HepG2 (cell line): ENCODE measurements around the gene FOXP3. TPM values are rescaled to one million over a fixed set of nuclear protein-coding genes. Genes with fewer than 3 reads are reported as not detected.

Source experiments
- ATAC-seq: fragments of 200-7000 bp; cut with Tn5 transposase; 3 replicates; pipeline ENCODE4 v1.9.1; 2020; ENCODE audit warnings: mild to moderate bottlenecking, moderate library complexity
- BruUV-seq: library from RNA; stranded (reverse); fragments of 400-500 nt; replicated peaks from 2 replicates; lab custom pipeline; 2021; lab: Mats Ljungman, UMichigan
- CTCF ChIA-PET: fragments of 300-600 bp; formaldehyde crosslinking; extraction: SDS; loops from one replicate; lab custom pipeline; 2021; ENCODE audit warnings: low total read pairs, inconsistent platforms, low intra/inter-chr PET ratio; lab: Yijun Ruan, JAX
- POLR2A ChIA-PET: fragments of 350-600 bp; sonication (Branson Sonifier 250); formaldehyde crosslinking; loops from one replicate; lab custom pipeline; 2020; ENCODE audit warnings: antibody characterized with exemption, inconsistent platforms; lab: Yijun Ruan, JAX
- DNase-seq: peaks from one replicate; pipeline ENCODE4 v3.0.0-alpha.2; 2015; ENCODE audit warnings: low spot score
- FAIRE-seq: peaks from 3 replicates; lab custom pipeline; 2011; peaks lifted over from hg19 to GRCh38; lab: Jason Lieb, UNC
- H2AFZ ChIP-seq: one replicate; pipeline ENCODE4 v1.6.1; 2011; ENCODE audit warnings: low read length, inconsistent platforms
- H3K27ac ChIP-seq: fragments of 300-600 bp; 3 replicates; pipeline ENCODE4 v1.8.0; 2011; ENCODE audit warnings: mixed run types, mild to moderate bottlenecking, mixed read lengths, low read length, inconsistent platforms; ENCODE audit not compliant: insufficient read depth; ENCODE audit errors: extremely low read length
- H3K27me3 ChIP-seq, 2 experiments: fragments of 200-600 bp in 1 of 2; 2 replicates in 1 of 2; 3 replicates in 1 of 2; pipeline versions ENCODE4 v1.6.0 to v1.8.0; 2011; ENCODE audit warnings: low read length in 2 of 2, mild to moderate bottlenecking in 2 of 2, moderate library complexity in 2 of 2, inconsistent platforms in 1 of 2; ENCODE audit not compliant: insufficient read depth in 2 of 2, control insufficient read depth in 1 of 2
- H3K36me3 ChIP-seq, 2 experiments: fragments of 200-600 bp in 1 of 2; replicated peaks in 1 of 2; 2 replicates in 1 of 2; 3 replicates in 1 of 2; pipeline versions ENCODE4 v1.5.1 to v1.8.0; 2011; ENCODE audit warnings: low read length in 2 of 2, inconsistent platforms in 1 of 2; ENCODE audit not compliant: insufficient read depth in 2 of 2, control insufficient read depth in 1 of 2
- H3K4me1 ChIP-seq: 2 replicates; pipeline ENCODE4 v1.5.1; 2012; ENCODE audit warnings: low read length, inconsistent platforms; ENCODE audit not compliant: insufficient read depth
- H3K4me2 ChIP-seq: 2 replicates; pipeline ENCODE4 v1.6.0; 2011; ENCODE audit warnings: low read depth, low read length, inconsistent platforms
- H3K4me3 ChIP-seq, 3 experiments: fragments of 200-600 bp in 1 of 3; sonication (generic), shearing (Covaris generic) in 1 of 3; replicated peaks in 1 of 3; 2 replicates each; pipeline ENCODE4 v1.5.1; 2011 to 2016; ENCODE audit warnings: low read length in 3 of 3, inconsistent platforms in 2 of 3, low read depth in 2 of 3, mild to moderate bottlenecking in 2 of 3, control low read depth in 1 of 3, mixed read lengths in 1 of 3; ENCODE audit not compliant: insufficient read depth in 1 of 3
- H3K79me2 ChIP-seq: one replicate; pipeline ENCODE4 v1.6.1; 2011; ENCODE audit warnings: low read length, inconsistent platforms; ENCODE audit not compliant: insufficient read depth
- H3K9ac ChIP-seq: 2 replicates; pipeline ENCODE4 v1.6.0; 2011; ENCODE audit warnings: mild to moderate bottlenecking, low read depth, low read length, inconsistent platforms; ENCODE audit not compliant: insufficient read depth
- H3K9me3 ChIP-seq: 2 replicates; pipeline ENCODE4 v1.5.1; 2012; ENCODE audit warnings: mild to moderate bottlenecking, low read length
- H4K20me1 ChIP-seq: 2 replicates; pipeline ENCODE4 v1.6.0; 2011; ENCODE audit warnings: inconsistent platforms, mild to moderate bottlenecking, low read length, moderate library complexity; ENCODE audit not compliant: insufficient read depth
- AGO2 ChIP-seq: fragments of 200-400 bp; formaldehyde crosslinking; optimal IDR thresholded peaks from 2 replicates; pipeline ENCODE3; 2017; ENCODE audit warnings: mild to moderate bottlenecking, low read depth, low read length, moderate library complexity
- KDM6A ChIP-seq: IDR thresholded peaks from 2 replicates; pipeline ENCODE4 v1.6.1; 2016; ENCODE audit warnings: low read depth
- LCORL ChIP-seq, 2 experiments: fragments of 450-650 bp in 1 of 2; sonication (generic) in 1 of 2; formaldehyde crosslinking in 1 of 2; IDR thresholded peaks; 2 replicates each; pipeline versions ENCODE4 v1.5.0 to v1.6.1; 2017 to 2020; ENCODE audit warnings: antibody characterized with exemption in 1 of 2, missing genetic modification reagents in 1 of 2
- MAZ ChIP-seq, 2 experiments: sonication (generic) in 1 of 2; formaldehyde crosslinking in 1 of 2; IDR thresholded peaks; 2 replicates each; pipeline versions ENCODE4 v1.5.0 to v1.6.1; 2012 to 2020; ENCODE audit warnings: low read depth in 2 of 2, mild to moderate bottlenecking in 2 of 2, borderline replicate concordance in 1 of 2, improper control_type of control experiment in 1 of 2, low read length in 1 of 2, missing genetic modification reagents in 1 of 2, moderate library complexity in 1 of 2
- MEIS2 ChIP-seq: sonication (generic); formaldehyde crosslinking; IDR thresholded peaks from 2 replicates; pipeline ENCODE4 v1.9.0; 2021; ENCODE audit warnings: mild to moderate bottlenecking, missing genetic modification reagents
- YEATS2 ChIP-seq: sonication (generic); formaldehyde crosslinking; IDR thresholded peaks from 2 replicates; pipeline ENCODE4 v1.4.0; 2020; ENCODE audit warnings: missing genetic modification reagents, borderline replicate concordance
- ZNF30 ChIP-seq: sonication (generic); formaldehyde crosslinking; IDR thresholded peaks from 2 replicates; pipeline ENCODE4 v1.5.0; 2020; ENCODE audit warnings: mild to moderate bottlenecking, missing genetic modification reagents
- ZNF552 ChIP-seq: sonication (generic); formaldehyde crosslinking; IDR thresholded peaks from 2 replicates; pipeline ENCODE4 v1.9.0; 2022; ENCODE audit warnings: missing genetic modification reagents, mild to moderate bottlenecking, borderline replicate concordance
- ZNF878 ChIP-seq: sonication (generic); formaldehyde crosslinking; IDR thresholded peaks from 2 replicates; pipeline ENCODE4 v1.8.1; 2023; ENCODE audit warnings: mild to moderate bottlenecking, missing genetic modification reagents, moderate library complexity
- ZSCAN30 ChIP-seq: sonication (generic); formaldehyde crosslinking; IDR thresholded peaks from 2 replicates; pipeline ENCODE4 v1.5.0; 2020; ENCODE audit warnings: mild to moderate bottlenecking, missing genetic modification reagents
- ZSCAN9 ChIP-seq: IDR thresholded peaks from 2 replicates; pipeline ENCODE4 v1.6.1; 2016; ENCODE audit warnings: borderline replicate concordance
- WGBS: methylation state at CpG from one replicate; pipeline ENCODE4 v1.1.6; 2017; ENCODE audit warnings: low lambda C conversion rate; 5-methylcytosine and 5-hydroxymethylcytosine counted together
- in situ Hi-C: cut with HindIII; loops from 2 replicates; pipeline ENCODE4 v1.10.0; 2017; ENCODE audit warnings: low pct_unique_long_range_greater_than_20kb; ENCODE audit not compliant: extremely low pct_ligation_motif_present
- intact Hi-C: fragments of 100-400 bp; cut with micrococcal nuclease; formaldehyde crosslinking; loops from one replicate; pipeline ENCODE4 v1.10.0; 2022; ENCODE audit not compliant: unreplicated experiment
- polyA plus RNA-seq, 8 experiments: library from polyadenylated mRNA; depleted of rRNA in 3 of 8; stranded (reverse) in 7 of 8; unstranded in 1 of 8; fragments of >200 nt; fragmentation: Illumina TruSeq in 4 of 8; extraction: Trizol in 4 of 8; gene quantifications; 2 replicates each; pipeline versions ENCODE4 v1.2.1 to v1.2.3, GENCODE V29; 2011 to 2016; ENCODE audit warnings: low read depth in 4 of 8, missing spikeins in 1 of 8, mixed read lengths in 1 of 8; ENCODE audit not compliant: insufficient read depth in 1 of 8
- total RNA-seq, 5 experiments: library from RNA; depleted of rRNA; stranded (reverse); fragments of >200 nt; fragmentation: Illumina TruSeq; extraction: Trizol; gene quantifications; 2 replicates each; pipeline ENCODE4 v1.2.3, GENCODE V29; 2016; ENCODE audit warnings: low read depth in 1 of 5
- TF ChIP-seq, protein P1 (sequence below): sonication (generic); formaldehyde crosslinking; IDR thresholded peaks from 2 replicates; pipeline ENCODE4 v1.4.0; 2020; ENCODE audit warnings: missing genetic modification reagents
- TF ChIP-seq, protein P2 (sequence below): sonication (generic); formaldehyde crosslinking; IDR thresholded peaks from 2 replicates; pipeline ENCODE4 v1.5.1; 2020; ENCODE audit warnings: missing genetic modification reagents, mild to moderate bottlenecking, borderline replicate concordance
- TF ChIP-seq, protein P3 (sequence below): sonication (generic); formaldehyde crosslinking; IDR thresholded peaks from 2 replicates; pipeline ENCODE4 v1.4.0; 2020; ENCODE audit warnings: missing genetic modification reagents

FOXP3 gene
- total and polyA plus RNA-seq, 2 of the 13 experiments (the other 11 are each of a cell fraction or from before 2014, with no cell fraction given), result 0.04 TPM; not detected in 1

DNA sequence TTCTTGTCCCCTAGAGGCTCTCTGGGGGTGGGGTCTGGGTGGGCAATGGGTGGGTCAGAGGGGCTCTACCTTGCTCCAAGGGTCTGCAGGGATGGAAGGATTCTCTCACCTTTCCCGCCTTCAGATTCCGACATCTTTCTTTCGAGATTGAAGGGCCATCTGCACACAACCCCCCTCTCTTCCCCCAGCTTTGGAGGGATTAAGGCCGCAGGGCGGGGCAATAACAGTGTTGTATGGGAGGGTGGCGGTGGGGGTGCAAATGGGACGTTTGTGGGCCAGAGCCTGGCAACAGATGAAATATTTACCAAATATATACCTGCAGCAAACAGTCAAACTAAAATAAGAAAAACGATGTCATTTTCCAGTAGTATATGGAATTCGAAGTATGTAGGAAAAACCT is 31.3 kb downstream of the FOXP3 start, which contains the start of gene CACNA1F:
TSS of gene CACNA1F (minus strand) at position 165 of the 400 bp plus-strand sequence. CDS start at position 134, 31 bp downstream.
- Histone ChIP-seq H2AFZ (no peak within 1 kb of the TSS), H3K79me2 (no peaks in the 10 kb centered on the region), H3K36me3 (no peaks in the 10 kb centered on the region), H4K20me1 (no peaks in the 10 kb centered on the region), H3K4me2 (no peak within 1 kb of the TSS), H3K27me3 (no peaks in the 10 kb centered on the region), H3K9ac (no peak within 1 kb of the TSS), H3K4me1 (peaks cover 15% of the 10 kb centered on the region; the same call in 1 of the 2 replicates), H3K4me3 (no peak within 1 kb of the TSS), H3K9me3 (no peaks in the 10 kb centered on the region), H3K27ac (no peak within 1 kb of the TSS)
- FAIRE-seq, result no peak
- intact Hi-C loops (no loop called here), in situ Hi-C loops (no loop called here)
- DNase-seq, result no peak
- no peak for ATAC-seq
- ChIA-PET CTCF (no interaction called here), POLR2A (no interaction called here)
- TF ChIP-seq MAZ (IDR thresholded peaks at IDR 0.05; ENCODE audit: borderline replicate concordance, low read depth, low read length) (no peak), MAZ (CRISPR knock-in tag; IDR thresholded peaks at IDR 0.05; ENCODE audit: low read depth) (no peak), ZSCAN9 (CRISPR knock-in tag) (no peak), KDM6A (CRISPR knock-in tag) (no peak), LCORL (IDR thresholded peaks at IDR 0.05) (no peak), LCORL (CRISPR knock-in tag; IDR thresholded peaks at IDR 0.05) (no peak), ZNF30 (no peak), ZNF878 (no peak), MEIS2 (CRISPR knock-in tag) (no peak), ZSCAN30 (CRISPR knock-in tag) (no peak), ZNF552 (CRISPR knock-in tag) (no peak), AGO2 (no peak), YEATS2 (no peak)
- TF ChIP-seq, protein P1, sequence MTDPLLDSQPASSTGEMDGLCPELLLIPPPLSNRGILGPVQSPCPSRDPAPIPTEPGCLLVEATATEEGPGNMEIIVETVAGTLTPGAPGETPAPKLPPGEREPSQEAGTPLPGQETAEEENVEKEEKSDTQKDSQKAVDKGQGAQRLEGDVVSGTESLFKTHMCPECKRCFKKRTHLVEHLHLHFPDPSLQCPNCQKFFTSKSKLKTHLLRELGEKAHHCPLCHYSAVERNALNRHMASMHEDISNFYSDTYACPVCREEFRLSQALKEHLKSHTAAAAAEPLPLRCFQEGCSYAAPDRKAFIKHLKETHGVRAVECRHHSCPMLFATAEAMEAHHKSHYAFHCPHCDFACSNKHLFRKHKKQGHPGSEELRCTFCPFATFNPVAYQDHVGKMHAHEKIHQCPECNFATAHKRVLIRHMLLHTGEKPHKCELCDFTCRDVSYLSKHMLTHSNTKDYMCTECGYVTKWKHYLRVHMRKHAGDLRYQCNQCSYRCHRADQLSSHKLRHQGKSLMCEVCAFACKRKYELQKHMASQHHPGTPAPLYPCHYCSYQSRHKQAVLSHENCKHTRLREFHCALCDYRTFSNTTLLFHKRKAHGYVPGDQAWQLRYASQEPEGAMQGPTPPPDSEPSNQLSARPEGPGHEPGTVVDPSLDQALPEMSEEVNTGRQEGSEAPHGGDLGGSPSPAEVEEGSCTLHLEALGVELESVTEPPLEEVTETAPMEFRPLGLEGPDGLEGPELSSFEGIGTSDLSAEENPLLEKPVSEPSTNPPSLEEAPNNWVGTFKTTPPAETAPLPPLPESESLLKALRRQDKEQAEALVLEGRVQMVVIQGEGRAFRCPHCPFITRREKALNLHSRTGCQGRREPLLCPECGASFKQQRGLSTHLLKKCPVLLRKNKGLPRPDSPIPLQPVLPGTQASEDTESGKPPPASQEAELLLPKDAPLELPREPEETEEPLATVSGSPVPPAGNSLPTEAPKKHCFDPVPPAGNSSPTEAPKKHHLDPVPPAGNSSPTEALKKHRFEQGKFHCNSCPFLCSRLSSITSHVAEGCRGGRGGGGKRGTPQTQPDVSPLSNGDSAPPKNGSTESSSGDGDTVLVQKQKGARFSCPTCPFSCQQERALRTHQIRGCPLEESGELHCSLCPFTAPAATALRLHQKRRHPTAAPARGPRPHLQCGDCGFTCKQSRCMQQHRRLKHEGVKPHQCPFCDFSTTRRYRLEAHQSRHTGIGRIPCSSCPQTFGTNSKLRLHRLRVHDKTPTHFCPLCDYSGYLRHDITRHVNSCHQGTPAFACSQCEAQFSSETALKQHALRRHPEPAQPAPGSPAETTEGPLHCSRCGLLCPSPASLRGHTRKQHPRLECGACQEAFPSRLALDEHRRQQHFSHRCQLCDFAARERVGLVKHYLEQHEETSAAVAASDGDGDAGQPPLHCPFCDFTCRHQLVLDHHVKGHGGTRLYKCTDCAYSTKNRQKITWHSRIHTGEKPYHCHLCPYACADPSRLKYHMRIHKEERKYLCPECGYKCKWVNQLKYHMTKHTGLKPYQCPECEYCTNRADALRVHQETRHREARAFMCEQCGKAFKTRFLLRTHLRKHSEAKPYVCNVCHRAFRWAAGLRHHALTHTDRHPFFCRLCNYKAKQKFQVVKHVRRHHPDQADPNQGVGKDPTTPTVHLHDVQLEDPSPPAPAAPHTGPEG, result no peak
- TF ChIP-seq, protein P2, sequence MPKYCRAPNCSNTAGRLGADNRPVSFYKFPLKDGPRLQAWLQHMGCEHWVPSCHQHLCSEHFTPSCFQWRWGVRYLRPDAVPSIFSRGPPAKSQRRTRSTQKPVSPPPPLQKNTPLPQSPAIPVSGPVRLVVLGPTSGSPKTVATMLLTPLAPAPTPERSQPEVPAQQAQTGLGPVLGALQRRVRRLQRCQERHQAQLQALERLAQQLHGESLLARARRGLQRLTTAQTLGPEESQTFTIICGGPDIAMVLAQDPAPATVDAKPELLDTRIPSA (CRISPR knock-in tag), result no peak
- TF ChIP-seq, protein P3, sequence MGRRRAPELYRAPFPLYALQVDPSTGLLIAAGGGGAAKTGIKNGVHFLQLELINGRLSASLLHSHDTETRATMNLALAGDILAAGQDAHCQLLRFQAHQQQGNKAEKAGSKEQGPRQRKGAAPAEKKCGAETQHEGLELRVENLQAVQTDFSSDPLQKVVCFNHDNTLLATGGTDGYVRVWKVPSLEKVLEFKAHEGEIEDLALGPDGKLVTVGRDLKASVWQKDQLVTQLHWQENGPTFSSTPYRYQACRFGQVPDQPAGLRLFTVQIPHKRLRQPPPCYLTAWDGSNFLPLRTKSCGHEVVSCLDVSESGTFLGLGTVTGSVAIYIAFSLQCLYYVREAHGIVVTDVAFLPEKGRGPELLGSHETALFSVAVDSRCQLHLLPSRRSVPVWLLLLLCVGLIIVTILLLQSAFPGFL (CRISPR knock-in tag), result no peak
- BruUV-seq, result no TSS peak
- WGBS, result 51% methylated on average over 9 of the region's 9 CpGs
